GM12891 (cell line): ENCODE data around the gene ZNF385D.

Experiments used
- POLR2A ChIP-seq: IDR thresholded peaks from 2 replicates; pipeline ENCODE4 v1.6.1; 2011; ENCODE audit warnings: low read depth, low read length, control low read depth
- POLR2AphosphoS5 ChIP-seq: IDR thresholded peaks from 2 replicates; pipeline ENCODE4 v1.6.1; 2011; ENCODE audit warnings: low read depth, low read length, control low read depth
- SPI1 ChIP-seq: IDR thresholded peaks from 2 replicates; pipeline ENCODE4 v1.6.1; 2011; ENCODE audit warnings: low read depth, low read length, control low read depth
- TAF1 ChIP-seq: IDR thresholded peaks from 2 replicates; pipeline ENCODE4 v1.6.1; 2011; ENCODE audit warnings: low read depth, low read length, control low read depth

DNA sequence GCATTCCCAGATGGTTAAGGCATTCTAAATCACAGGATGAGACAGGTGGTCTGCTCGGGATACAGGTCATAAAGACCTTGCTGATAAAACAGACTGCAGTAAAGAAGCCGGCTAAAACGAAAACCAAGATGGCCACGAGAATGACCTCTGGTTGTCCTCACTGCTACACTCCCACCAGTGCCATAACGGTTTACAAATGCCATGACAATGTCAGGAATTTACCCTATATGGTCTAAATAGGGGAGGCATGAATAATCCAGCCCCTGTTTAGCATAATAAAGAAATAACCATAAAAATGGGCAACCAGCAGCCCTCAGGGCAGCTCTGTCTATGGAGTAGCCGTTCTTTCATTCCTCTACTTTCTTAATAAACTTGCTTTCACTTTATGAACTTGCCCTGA lies 151.1 kb downstream of the ZNF385D start:
- TF ChIP-seq POLR2AphosphoS5 = no peak
- no peak for TF ChIP-seq POLR2A
- no peak for TF ChIP-seq TAF1
- TF ChIP-seq SPI1 = no peak
